HG03354 (cell line): ENCODE results near the gene HECTD2.

Source experiments
- ATAC-seq: cut with Tn5 transposase; IDR thresholded peaks from one replicate; pipeline ENCODE4 v1.9.1; 2021; ENCODE audit warnings: mild to moderate bottlenecking; ENCODE audit not compliant: unreplicated experiment, poor library complexity, severe bottlenecking

HECTD2 gene

DNA sequence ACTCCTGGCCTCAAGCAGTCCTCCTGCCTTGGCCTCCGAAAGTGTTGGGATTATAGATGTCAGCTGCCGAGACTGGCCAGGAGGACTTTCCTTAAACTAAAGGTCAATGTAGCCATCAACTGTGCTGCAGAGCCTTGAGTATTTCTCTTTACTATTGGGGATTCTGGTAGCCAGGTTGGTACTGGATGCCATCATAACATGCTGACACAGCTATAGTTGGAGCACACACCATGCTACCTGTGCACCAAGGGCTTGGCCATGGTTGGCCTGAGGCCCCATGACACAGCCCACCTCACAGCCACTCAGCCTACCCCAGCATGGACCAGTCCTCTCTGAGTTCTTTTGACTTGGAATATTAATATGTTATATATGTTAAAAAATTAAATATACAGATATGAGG, 54.4 kb downstream of the HECTD2 start:
- ATAC-seq: no peak

DNA sequence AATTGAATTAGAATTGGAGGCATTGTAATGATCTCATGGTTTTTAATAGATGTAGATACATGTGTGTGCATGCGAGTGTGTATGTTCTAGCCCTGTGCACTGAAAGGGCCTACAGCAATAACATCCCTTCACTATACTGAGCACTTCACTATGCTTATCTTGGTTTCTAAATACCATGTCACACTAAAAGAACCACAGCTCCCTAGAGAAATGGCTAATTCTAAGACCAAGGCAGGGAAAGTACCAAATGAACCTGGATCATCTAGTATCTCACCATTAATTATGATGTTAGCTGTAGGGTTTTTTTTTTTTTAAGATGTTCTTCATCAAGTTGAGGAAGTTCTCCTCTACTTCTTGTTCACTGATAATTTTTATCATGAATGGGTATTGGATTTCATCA, 55.1 kb downstream of the HECTD2 start:
- ATAC-seq: no peak

DNA sequence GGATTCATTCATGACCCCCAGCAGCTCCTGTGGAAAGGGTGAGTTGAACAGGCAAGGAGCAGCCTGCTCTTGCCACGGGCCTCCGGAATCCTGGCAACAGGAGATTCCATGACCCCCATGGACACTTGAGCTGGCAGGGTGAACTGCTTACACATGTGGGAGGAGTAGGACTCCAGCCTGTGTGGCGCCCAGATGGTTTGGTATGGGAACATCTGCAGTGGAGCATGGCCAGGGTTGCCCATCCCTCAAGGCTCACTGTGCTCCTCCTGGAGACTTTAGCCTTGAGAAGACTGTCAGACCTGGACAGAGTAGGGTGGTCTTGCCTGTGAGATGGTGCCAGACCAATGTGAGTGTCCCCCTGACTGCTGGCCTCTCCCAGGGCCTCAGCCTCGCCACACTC, 57.0 kb downstream of the HECTD2 start:
- ATAC-seq: no peak

DNA sequence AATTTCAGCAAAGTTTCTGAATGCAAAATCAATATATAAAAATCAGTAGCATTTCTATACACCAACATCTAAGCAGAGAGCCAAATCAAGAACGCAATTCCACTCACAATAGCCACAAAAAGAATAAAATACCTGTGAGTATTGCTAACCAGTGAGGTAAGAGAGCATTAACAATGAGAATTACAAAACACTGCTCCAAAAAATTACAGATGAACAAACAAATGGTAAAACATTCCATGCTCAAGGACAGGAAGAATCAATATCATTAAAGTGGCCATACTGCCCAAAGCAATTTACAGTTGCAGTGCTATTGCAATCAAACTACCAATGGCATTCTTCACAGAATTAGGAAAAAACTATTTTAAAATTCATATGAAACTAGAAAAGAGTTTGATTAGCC, 61.5 kb downstream of the HECTD2 start:
- ATAC-seq: no peak

DNA sequence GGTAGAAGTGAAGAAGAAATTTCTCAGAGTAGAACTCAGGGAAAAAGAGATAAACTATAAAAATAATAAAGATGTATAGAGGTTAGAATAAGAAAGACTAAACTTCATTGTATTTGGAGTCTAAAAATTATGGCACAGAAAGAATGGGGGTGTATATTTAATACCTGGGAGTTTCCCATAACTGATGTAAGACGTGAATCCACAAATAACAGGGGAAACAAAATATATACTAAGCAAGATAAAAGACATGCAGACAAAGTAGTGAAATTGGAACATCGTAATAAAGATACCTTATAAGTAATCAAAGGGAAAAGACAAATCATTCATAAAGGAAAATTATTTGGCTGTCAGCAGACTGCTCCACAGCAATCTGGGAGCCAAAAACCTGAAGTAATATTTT, 62.8 kb downstream of the HECTD2 start:
- no peak for ATAC-seq

DNA sequence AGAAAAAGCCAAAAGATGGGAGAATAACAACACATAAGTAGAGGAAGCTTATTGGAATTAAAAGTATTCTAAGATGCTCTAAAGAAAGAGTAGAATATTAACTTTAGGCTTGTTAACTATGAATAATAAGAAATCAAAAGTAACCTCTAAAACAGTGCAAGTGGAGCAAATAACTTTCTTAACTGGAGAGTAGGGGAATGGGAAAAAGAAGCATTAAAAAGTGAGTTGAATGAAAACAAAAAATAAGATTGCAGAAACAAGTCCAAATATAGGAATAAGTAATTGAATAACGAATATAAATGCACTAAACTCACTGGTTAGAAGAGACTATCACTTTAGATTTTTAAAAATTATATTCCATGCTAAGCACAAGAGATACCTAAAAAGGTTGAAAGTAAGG, 63.9 kb downstream of the HECTD2 start:
- ATAC-seq: no peak

DNA sequence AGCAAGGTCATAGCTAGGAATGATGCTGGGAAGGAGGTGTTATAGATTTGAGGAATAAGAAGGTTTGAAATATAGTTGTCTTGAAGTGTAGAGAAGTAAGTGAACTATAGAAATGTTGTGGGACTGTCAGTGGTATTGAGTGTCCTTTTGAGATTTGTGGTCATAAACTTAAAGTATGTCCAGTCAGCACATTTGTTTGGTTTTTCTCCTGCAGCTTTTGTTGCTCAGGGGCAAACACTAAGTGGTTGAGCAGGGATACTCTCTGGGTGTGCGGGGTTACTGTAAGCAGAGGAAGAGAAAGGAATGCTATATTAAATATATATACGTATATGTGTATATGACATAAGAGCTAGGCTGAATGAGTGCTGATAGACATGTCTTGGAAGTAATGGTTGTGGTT, 67.1 kb downstream of the HECTD2 start:
- ATAC-seq: no peak

DNA sequence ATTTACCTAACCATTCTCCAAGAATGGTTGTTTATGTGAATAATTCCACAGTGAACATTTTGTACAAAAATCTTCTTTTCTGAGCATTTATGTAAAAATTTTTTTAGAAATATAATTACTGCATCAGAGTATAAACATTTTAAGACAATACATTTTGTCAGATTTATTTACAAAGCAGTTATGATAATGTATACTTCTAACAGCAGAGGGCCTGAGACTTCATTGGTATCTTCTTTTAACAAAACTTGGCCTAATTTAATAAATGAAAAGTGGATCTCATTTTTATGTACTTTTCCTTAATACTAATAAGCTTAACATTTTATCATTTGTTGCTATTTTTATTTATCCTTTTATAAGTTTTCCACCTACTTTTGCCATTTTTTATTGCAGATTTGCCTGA, 69.4 kb downstream of the HECTD2 start:
- ATAC-seq: no peak

DNA sequence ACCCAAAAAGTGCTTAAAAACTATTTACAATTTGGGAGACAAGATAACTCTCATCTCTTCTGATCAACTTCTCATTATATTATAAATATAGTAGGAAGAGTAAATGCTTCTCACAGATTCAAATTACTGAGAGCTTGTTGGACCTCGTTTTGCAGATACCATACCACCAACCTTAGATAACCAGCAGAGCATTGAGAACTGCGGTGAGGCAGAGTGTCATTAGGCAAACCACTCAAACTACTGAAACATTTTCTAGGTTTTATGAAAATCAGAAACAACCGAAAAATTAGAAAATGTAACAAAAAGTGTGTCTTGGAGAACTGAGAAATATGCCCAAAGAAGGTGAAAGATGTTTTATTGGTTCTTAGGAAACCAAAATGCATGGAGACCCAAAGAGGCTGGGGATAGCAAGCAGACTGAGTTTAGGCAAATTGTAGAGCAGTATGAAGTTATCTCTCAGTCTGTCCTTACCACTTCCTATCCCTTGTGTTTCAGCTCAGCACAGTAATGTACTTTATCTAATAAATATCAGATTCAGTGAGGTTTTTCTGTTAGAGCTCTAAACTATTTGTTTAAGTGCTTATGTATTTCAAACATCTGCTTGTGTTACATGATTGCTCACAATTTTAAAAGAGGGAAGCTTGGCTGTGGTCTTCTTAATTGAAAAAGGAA, 77.9 kb downstream of the HECTD2 start:
- no peak for ATAC-seq

DNA sequence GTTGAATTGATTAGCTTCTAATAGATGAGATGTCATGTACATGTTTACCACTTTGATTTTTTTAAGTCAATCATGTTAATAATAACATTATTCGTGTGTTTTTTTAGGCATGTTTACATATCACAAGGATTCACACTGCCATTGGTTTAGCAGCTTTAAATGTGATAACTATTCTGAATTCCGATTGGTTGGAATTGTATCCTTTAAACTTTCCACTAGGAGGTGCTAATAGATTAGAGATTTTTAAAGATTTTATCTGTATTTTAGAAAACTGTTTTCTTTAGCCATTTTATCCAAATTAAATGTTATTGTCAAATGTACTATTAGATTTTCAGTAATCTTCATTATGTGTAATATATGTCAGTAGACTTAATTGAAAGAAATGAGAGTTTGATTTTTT, 83.2 kb downstream of the HECTD2 start:
- ATAC-seq: no peak

DNA sequence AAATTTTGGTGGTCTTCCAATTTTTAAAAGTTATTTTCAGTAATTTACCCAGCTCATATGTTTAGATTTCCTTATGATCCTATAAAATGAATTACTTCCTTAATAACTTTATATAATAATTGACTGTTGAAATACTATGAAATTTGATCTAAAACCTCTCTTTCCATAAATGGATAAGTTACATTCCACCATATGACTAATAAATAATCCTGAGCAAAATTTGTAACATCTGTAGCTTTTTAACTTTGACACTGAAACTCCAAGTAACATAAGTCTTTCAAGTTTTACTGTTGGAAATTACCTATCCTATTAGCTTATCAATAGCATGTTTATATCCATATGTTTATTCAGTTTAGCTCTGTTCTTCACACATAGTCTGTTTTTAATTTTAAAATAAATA, 85.3 kb downstream of the HECTD2 start:
- ATAC-seq: no peak

DNA sequence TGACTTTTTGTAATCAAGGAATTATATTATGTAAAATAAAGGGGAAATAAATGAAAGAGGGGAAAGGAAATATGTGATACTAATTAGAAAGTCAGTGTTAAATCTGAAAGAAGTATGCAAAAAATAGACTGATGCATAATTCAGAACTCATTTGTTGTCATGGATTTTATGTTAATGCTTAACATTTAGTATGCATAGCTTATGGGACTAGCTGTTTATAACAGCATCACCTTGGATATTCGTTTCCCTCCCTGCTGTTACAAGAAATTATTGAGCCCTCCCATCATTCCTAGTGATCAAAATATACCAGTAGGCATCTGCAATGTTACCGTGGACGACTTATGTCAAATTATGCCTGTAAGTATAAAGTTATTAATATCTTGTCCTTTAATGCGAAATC, 85.9 kb downstream of the HECTD2 start:
- no peak for ATAC-seq

DNA sequence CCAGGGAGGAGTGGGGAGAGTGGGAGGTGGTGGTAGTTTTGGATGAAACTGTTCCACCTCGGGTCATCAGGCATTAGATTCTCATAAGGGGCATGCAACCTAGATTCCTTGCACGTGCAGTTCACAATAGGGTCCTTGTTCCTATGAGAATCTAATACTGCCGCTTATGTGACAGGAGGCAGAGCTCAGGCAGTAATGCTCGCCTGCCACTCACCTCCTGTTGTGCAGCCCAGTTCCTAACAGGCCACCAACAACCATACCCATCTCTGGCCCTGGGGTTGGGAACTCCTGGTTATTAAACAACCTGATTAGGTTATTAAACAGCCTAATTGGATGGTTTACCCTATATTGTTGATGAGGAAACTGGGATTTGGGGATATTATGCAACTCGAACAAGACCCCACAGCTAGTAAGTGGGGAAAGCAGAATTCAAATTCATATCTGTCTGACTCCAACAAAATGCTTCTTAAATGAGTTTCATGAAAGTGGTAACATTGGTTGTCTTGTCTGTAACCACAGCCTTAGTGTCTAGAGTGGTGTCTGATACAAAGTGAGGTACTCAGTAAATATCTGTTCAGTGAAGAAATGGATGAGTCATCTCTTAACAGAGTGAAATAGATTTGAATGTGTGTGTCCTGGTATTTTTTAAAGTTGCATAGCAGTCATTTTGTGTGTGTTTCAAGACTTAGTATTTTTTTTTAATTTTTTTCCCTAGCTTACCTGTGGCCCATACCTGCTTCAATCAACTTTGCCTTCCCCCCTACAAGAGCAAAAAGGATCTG, 101.6 kb downstream of the HECTD2 start:
- no peak for ATAC-seq

DNA sequence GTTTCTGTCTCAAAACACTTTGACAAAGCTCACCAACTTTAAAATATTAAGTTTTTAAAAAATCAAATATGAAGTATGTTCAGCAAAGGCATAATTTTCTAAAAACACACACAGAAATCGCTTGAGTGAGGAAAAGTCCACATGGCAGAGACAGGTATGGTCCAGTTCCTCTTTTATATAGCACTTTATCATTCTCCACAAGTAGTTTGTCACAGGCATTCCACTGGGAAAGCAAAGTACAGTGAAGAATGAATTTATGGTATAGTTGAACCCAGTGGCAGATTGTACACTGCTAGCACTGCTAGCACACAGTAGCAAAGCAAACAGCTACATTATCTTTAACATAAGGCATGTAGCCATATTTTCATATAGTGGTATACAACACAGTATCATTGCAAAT, 102.3 kb downstream of the HECTD2 start:
- no peak for ATAC-seq

DNA sequence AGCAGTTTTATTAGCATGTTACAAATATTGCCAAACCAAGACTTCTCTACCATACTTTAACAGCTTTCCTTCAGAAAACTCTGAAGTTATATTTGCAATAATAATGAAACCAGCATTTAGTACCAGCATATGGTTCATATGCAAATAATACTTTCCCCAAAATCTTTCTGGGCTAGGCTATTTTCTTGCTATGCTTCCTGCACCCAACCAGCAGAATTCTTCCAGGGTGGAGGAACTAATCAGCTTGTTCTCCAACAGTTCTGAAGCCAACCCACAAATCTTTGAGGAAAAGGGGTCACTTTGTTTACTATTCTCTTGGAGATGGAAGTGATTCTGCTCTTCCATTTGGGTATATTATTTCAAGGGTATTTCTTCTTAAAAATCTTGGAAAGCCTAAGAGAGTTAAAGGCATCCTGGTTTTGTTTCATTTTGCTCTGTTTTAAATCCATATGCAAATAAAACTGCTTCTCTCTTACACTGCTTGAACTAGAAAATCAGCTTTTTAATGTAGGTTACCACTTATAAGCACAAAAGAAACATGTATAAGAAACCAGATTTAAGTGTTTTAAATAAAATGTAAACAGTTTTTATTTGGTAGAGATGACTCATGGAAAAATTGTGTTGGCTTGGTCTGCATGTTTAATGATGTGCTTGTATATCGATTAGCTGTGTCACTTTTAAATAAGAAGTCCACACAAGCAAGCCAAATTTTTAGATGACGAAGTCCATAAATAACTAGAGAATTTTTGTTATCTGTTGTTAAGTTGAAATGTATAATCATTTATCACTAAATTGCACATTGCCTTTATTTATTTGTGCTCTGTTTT, 103.7 kb downstream of the HECTD2 start:
- no peak for ATAC-seq

DNA sequence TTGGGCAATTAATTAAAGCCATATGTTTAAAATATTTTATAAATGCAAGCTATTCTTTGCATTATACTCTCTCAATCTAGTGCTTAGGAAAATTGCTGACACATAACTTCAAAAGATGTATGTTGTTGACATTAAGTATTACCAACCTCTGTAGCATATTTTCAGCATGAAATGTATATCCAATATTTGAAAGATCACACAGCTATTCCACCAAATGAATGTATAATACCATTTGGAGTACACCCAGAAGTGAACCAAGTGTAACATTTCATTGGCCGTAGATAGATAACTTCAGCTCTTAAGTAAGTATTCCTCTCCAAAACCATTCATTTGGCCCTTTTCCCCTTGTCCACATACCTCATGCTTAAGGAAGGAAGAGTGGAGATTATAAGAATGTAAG, 104.6 kb downstream of the HECTD2 start:
- ATAC-seq: no peak

DNA sequence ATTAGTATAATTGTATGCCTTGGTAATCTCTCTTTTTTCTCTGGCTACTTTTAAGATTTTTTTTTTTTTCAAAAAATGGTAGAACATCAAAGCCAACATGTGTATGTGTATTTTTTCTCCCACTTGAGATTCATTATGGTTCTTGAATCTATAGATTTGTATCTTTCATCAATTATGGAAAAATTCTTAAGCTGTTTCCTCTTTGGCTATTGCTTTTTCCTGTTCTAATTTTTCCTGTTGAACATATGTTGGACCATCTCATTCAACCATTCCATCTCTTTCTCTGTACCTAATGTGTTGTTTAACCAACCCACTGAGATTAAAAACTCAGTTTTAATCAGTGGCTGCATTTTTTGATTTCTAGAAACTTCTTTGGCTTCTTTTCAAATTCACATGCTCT, 107.2 kb downstream of the HECTD2 start:
- no peak for ATAC-seq

DNA sequence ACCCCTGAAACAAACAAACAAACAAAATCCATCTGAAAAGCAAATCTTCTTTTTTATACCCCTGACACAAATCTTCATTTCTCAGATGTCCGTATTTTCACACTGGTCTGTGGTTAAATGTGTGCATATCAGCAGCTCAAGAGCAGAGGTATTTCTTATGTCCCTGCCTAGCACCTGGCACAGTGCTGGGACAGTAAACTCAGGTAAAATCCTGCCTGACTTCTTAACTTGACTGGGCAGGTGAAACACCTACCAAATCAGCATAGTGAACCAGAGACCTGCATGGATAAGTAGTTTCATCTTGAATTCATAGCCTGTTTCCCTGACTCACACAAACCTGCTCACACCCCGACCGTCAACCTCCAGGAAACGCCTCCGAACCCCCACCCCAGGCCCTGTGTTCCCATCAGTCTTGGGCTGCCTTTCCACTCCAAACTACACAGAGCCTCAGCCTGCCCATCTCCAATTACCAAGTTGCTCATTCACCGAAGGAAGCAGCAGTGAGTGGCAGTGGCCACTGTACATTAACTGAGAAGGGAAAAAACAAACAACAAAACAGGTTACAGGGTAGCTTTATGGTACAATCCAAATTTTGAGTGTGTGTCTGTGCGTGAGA, 109.9 kb downstream of the HECTD2 start:
- no peak for ATAC-seq

DNA sequence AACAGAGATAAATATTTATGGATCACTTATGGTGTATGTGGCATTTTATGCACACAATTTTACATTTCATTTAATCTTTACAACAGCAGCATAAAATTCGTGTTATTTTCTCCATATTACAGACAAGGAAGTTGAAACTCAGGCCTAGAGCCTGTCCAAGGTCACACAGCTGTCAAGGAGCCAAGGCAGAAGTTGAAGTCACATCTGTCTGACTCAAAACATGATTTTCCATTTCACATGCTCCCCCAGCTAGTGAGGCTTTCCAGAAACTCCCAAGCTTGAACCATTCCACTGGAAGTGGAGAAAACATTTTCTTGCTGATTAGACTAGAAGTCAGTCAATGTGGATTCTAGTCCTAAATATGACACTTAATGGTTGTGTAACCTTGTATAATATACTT, 110.5 kb downstream of the HECTD2 start:
- no peak for ATAC-seq

DNA sequence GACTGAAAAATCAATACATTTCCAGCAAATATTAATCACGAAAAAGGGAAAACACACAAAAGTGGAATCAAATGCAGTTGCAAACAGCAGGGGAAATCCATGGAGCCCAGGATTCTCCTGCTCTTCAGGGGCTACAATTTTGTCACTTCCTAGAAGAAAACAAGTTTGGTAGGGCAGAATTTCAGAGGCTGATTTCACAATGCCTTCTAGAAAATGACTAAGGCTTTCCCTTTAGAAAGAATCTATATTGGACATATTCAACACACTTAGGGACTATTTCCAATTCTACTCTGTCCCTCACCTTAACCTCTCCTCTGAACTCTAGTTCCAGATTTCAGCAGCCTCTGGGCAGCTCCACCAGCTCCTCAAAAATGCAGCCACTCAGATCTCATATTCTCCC, 111.3 kb downstream of the HECTD2 start:
- no peak for ATAC-seq
